Keratinocyte (primary cell): ENCODE measurements around the gene KCNG2. TPM values are rescaled to one million over a fixed set of nuclear protein-coding genes. Genes with fewer than 3 reads are reported as not detected.

Experiments
- DNase-seq: peaks from one replicate; pipeline ENCODE4 v3.0.0-alpha.2; 2011; ENCODE audit warnings: low read depth, missing footprints, low spot score
- FAIRE-seq: peaks from 2 replicates; lab custom pipeline; 2011; peaks lifted over from hg19 to GRCh38; lab: Jason Lieb, UNC
- H2AFZ ChIP-seq: 2 replicates; pipeline ENCODE4 v1.6.0; 2012; ENCODE audit warnings: low read length, control low read depth, inconsistent platforms; ENCODE audit not compliant: control insufficient read depth
- H3K27ac ChIP-seq: 2 replicates; pipeline ENCODE4 v1.5.1; 2011; ENCODE audit warnings: low read length; ENCODE audit not compliant: control insufficient read depth, insufficient read depth
- H3K27me3 ChIP-seq: 3 replicates; pipeline ENCODE4 v1.6.0; 2011; ENCODE audit warnings: low read length; ENCODE audit not compliant: control insufficient read depth, insufficient read depth; ENCODE audit errors: extremely low read depth
- H3K36me3 ChIP-seq, 2 experiments: 2 replicates in 1 of 2; 3 replicates in 1 of 2; pipeline ENCODE4 v1.5.1; 2011; ENCODE audit warnings: low read length in 2 of 2, mild to moderate bottlenecking in 1 of 2; ENCODE audit not compliant: control insufficient read depth in 2 of 2, insufficient read depth in 2 of 2; ENCODE audit errors: extremely low read depth in 1 of 2
- H3K4me1 ChIP-seq: 3 replicates; pipeline ENCODE4 v1.5.1; 2011; ENCODE audit warnings: low read length; ENCODE audit not compliant: control insufficient read depth, insufficient read depth; ENCODE audit errors: extremely low read depth
- H3K4me2 ChIP-seq: 3 replicates; pipeline ENCODE4 v1.6.0; 2011; ENCODE audit warnings: low read depth, low read length; ENCODE audit not compliant: control insufficient read depth, insufficient read depth; ENCODE audit errors: extremely low read depth
- H3K4me3 ChIP-seq, 3 experiments: fragments of 200-600 bp in 1 of 3; sonication (generic) in 1 of 3; 2 replicates in 2 of 3; 3 replicates in 1 of 3; pipeline ENCODE4 v1.5.1; 2011 to 2016; ENCODE audit warnings: low read length in 3 of 3, mild to moderate bottlenecking in 3 of 3, control low read depth in 2 of 3, inconsistent platforms in 1 of 3, low read depth in 1 of 3, mixed read lengths in 1 of 3, mixed run types in 1 of 3, moderate library complexity in 1 of 3; ENCODE audit not compliant: control insufficient read depth in 2 of 3, insufficient read depth in 2 of 3; ENCODE audit errors: extremely low read depth in 1 of 3
- H3K79me2 ChIP-seq: 2 replicates; pipeline ENCODE4 v1.6.0; 2012; ENCODE audit warnings: low read length; ENCODE audit not compliant: control insufficient read depth, insufficient read depth
- H3K9ac ChIP-seq: 3 replicates; pipeline ENCODE4 v1.6.0; 2011; ENCODE audit warnings: low read length; ENCODE audit not compliant: control insufficient read depth, insufficient read depth; ENCODE audit errors: extremely low read depth
- H3K9me1 ChIP-seq: 3 replicates; pipeline ENCODE4 v1.6.0; 2011; ENCODE audit warnings: low read length; ENCODE audit not compliant: control insufficient read depth, insufficient read depth; ENCODE audit errors: extremely low read depth
- H3K9me3 ChIP-seq: 2 replicates; pipeline ENCODE4 v1.5.1; 2012; ENCODE audit warnings: low read depth, low read length; ENCODE audit not compliant: control insufficient read depth
- H4K20me1 ChIP-seq: 3 replicates; pipeline ENCODE4 v1.6.0; 2011; ENCODE audit warnings: low read length; ENCODE audit not compliant: control insufficient read depth, insufficient read depth; ENCODE audit errors: extremely low read depth
- EZH2 ChIP-seq: IDR thresholded peaks from one replicate; pipeline ENCODE4 v1.6.1; 2012; ENCODE audit warnings: inconsistent platforms, mild to moderate bottlenecking, low read length, moderate library complexity
- dilution Hi-C: fragments of 300-500 bp; cut with MboI; formaldehyde crosslinking; loops from one replicate; pipeline ENCODE4 v1.7.0; 2020; ENCODE audit warnings: low sequenced_read_pairs; ENCODE audit not compliant: extremely low pct_ligation_motif_present
- polyA minus RNA-seq, 3 experiments: library from RNA; depleted of rRNA, polyadenylated mRNA; stranded (reverse); fragments of >200 nt; gene quantifications; 1 replicate in 1 of 3; 2 replicates in 1 of 3; 3 replicates in 1 of 3; pipeline ENCODE4 v1.2.3, GENCODE V29; 2011
- polyA plus RNA-seq, 5 experiments: library from polyadenylated mRNA; depleted of rRNA in 3 of 5; stranded (reverse) in 3 of 5; stranded (forward) in 1 of 5; unstranded in 1 of 5; fragments of >200 nt; gene quantifications; 1 replicate in 1 of 5; 2 replicates in 3 of 5; 3 replicates in 1 of 5; pipeline versions ENCODE4 v1.2.1 to v1.2.3, GENCODE V29; 2011 to 2012; ENCODE audit warnings: missing spikeins in 2 of 5, low read depth in 1 of 5, low replicate concordance in 1 of 5
- TF ChIP-seq, protein P1 (sequence below), 3 experiments: IDR thresholded peaks in 1 of 3; conservative IDR thresholded peaks in 1 of 3; optimal IDR thresholded peaks in 1 of 3; 2 replicates in 2 of 3; 3 replicates in 1 of 3; pipeline versions ENCODE3 to v1.5.1; 2011; ENCODE audit warnings: low read length in 3 of 3, mild to moderate bottlenecking in 3 of 3, moderate library complexity in 2 of 3, control low read depth in 1 of 3, inconsistent platforms in 1 of 3; ENCODE audit not compliant: insufficient read depth in 2 of 3; ENCODE audit errors: extremely low read depth in 1 of 3

Gene KCNG2
- polyA plus RNA-seq = not detected in 3 replicates
- not detected for polyA plus RNA-seq (2011; ENCODE audit: low read depth)
- not detected in 2 replicates for polyA plus RNA-seq (2011; cell fraction: cytosol; rRNA removed)
- not detected in 2 replicates for polyA plus RNA-seq (2011; cell fraction: nucleus; rRNA removed)
- 0.34 TPM in 1 of 2 replicates, not detected in the other for polyA plus RNA-seq (2012; ENCODE audit: low replicate concordance)
- polyA minus RNA-seq = not detected in 3 replicates
- polyA minus RNA-seq (2011; cell fraction: cytosol; rRNA and poly(A)+ RNA removed) = not detected
- not detected in 2 replicates for polyA minus RNA-seq (2011; cell fraction: nucleus; rRNA and poly(A)+ RNA removed)

- Histone ChIP-seq H3K79me2 (no peaks in the 10 kb centered on the region), H3K4me3 (no peak within 1 kb of the TSS), H3K27me3 (peaks cover 44% of the 10 kb centered on the region), H3K4me1 (no peaks in the 10 kb centered on the region), H3K9me1 (no peaks in the 10 kb centered on the region), H3K9ac (no peak within 1 kb of the TSS), H3K36me3 (no peaks in the 10 kb centered on the region), H2AFZ (no peak within 1 kb of the TSS), H3K9me3 (no peaks in the 10 kb centered on the region), H3K27ac (no peak within 1 kb of the TSS), H4K20me1 (no peaks in the 10 kb centered on the region), H3K4me2 (peak within 1 kb of the TSS; percentile 10)
- TF ChIP-seq, protein P1, sequence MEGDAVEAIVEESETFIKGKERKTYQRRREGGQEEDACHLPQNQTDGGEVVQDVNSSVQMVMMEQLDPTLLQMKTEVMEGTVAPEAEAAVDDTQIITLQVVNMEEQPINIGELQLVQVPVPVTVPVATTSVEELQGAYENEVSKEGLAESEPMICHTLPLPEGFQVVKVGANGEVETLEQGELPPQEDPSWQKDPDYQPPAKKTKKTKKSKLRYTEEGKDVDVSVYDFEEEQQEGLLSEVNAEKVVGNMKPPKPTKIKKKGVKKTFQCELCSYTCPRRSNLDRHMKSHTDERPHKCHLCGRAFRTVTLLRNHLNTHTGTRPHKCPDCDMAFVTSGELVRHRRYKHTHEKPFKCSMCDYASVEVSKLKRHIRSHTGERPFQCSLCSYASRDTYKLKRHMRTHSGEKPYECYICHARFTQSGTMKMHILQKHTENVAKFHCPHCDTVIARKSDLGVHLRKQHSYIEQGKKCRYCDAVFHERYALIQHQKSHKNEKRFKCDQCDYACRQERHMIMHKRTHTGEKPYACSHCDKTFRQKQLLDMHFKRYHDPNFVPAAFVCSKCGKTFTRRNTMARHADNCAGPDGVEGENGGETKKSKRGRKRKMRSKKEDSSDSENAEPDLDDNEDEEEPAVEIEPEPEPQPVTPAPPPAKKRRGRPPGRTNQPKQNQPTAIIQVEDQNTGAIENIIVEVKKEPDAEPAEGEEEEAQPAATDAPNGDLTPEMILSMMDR (optimal IDR thresholded peaks at IDR 0.05 in 1 of 3, IDR thresholded peaks at IDR 0.05 in 1 of 3, conservative IDR thresholded peaks at IDR 0.05 in 1 of 3; ENCODE audit: extremely low read depth in 1 of 3, insufficient read depth in 2 of 3, low read length in 3 of 3) = peak in 1 of 3 experiments; percentile 42
- TF ChIP-seq EZH2 = peak; percentile 87
- no peak for DNase-seq
- no peak for FAIRE-seq
- dilution Hi-C loops = no loop called here
Measured at GRCh38 chr18:79797518-79798345, at the start of gene KCNG2. TSS of gene KCNG2 (plus strand) at chr18:79797938. CDS start at chr18:79863668, 65,730 bp downstream.

DNA sequence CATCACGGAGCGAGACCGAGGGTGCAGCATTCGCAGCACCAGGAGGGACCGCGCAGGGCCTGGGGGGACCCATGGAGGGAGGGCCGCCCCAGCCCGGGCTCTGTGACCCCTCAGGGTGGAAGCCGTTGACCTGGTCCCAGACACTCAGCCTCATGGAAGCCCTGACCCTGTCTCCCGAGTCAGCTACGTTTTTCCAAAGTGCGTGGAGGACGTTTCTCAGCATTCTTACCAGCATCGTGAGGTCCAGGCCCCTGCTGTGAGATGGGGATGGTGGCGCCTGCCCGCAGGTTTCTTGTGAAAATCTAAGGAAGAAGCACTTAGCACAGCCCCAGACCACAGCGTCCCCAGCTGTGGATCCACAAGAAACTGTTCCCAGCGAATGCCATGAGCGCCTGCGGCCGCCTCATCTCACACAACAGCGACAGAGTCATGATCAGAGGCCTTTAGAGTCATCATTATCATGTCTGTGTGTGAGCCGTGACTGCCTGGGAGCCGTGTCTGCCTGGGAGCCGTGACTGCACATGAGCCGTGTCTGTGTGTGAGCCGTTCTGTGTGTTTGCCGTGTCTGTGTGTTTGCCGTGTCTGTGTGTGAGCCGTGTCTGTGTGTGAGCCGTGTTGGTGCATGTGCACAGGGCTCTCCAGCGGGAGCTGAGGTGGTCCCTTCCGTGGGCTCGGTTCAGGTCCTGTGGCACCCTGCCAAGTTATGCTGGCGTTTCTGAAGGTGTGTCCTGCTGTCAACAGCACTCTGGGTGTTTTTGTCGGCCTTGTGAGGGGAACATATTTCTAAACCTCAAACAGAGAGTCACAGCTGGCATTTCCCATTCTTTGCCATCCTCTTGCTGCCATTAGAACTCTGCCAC, 49.2 kb upstream of the KCNG2 start:
- dilution Hi-C loops = no loop called here
- no peaks in the 10 kb centered on the region for H3K9me3 ChIP-seq
- no peak overlapping the region for H3K4me3 ChIP-seq
- FAIRE-seq = no peak
- H3K4me2 ChIP-seq = no peak overlapping the region
- H3K4me1 ChIP-seq = no peaks in the 10 kb centered on the region
- no peak overlapping the region for H2AFZ ChIP-seq
- TF ChIP-seq EZH2 = no peak
- TF ChIP-seq, protein P1 (optimal IDR thresholded peaks at IDR 0.05 in 1 of 3, IDR thresholded peaks at IDR 0.05 in 1 of 3, conservative IDR thresholded peaks at IDR 0.05 in 1 of 3; ENCODE audit: extremely low read depth in 1 of 3, insufficient read depth in 2 of 3, low read length in 3 of 3) = no peak
- no peak for DNase-seq
- H3K9ac ChIP-seq = no peak overlapping the region
- H3K27ac ChIP-seq = no peak overlapping the region
- peaks cover 6% of the 10 kb centered on the region for H4K20me1 ChIP-seq
- H3K9me1 ChIP-seq = no peaks in the 10 kb centered on the region
- H3K79me2 ChIP-seq = no peaks in the 10 kb centered on the region
- no peaks in the 10 kb centered on the region for H3K27me3 ChIP-seq
- H3K36me3 ChIP-seq = peaks cover 8% of the 10 kb centered on the region in 2 experiments
